ENCODE data around the gene ADI1.

The ADI1 gene

GRCh38 chr2:3479430-3480320 is 39.7 kb downstream of the ADI1 start:
- DNase-seq: no peak

- DNase-seq: no peak
Measured at GRCh38 chr2:3478846-3479385, 40.4 kb downstream of the ADI1 start.

DNA sequence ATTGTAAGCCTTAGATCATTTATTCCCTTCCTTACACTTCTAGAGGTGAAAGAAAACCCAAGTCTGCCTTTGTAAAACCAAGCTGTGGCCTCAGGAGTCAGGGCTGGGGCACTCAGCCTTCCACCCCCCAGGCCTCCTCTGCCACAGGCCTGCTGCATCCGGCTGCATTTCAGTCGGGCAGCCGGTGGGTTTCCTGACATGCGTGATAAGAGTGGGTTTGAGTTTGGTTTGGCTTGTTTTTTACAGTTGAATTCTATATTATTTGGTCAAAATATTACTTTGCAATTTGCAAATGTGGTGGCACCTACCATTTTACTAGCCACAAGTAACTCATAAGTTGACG is 42.4 kb downstream of the ADI1 start:
- no peak for DNase-seq

DNA sequence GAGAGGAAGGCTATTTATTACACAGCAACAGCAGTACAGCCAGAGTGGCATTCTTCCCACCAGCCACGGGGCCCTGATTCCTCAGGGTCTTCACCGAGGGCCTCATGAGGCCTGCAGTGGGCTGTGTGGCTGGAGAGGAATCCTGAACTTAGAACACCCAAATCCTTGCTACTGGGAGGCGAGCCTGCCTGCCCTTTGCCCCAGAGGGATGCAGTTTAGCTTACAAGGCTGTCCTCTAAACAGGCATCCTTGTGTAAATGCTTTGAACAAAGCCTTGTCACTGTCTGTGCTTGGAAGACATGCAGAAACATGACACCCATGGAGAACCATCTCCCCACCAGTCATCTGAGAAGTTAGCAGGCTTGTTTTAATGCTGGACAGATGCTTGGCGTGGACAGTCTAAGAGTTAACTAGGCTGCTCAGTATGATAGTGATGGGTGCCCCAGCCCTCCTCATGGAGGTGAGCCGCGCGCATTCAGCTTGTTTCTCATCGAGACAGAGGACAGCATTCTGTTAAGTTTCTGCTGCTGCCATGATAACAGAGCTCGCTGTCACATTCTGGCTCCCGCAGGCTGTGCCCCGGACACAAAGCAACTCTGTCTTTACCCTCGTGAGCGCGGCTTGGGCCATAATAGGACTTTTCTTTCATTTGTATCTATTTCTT is 42.9 kb downstream of the ADI1 start:
- peak; percentile 78 for DNase-seq

DNA sequence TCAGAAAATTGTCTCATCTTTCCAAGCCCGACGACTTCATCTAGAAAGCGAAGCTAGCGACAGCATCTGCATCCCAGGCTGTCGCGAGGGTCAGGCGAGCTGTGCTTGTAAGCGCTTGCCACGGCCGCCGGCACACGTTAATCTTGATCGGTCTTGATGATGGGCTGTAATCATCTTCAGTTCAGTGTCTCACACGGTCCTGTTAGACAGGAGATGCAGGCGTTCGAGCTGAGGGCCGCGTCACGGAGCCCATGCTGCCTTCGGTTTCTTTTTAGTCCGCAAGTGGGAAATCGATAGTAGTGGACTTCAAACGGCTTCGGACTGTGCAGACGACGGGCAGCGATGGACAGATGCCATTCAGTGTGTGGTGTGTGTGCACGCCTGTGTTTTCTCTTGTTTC is 43.6 kb downstream of the ADI1 start:
- DNase-seq: no peak

GRCh38 chr2:3472966-3473365 is 46.4 kb downstream of the ADI1 start:
- DNase-seq: no peak

GRCh38 chr2:3472296-3472695 is 47.0 kb downstream of the ADI1 start:
- no peak for DNase-seq

GRCh38 chr2:3470856-3471737 is 48.2 kb downstream of the ADI1 start:
- no peak for DNase-seq

GRCh38 chr2:3470166-3470651 is 49.1 kb downstream of the ADI1 start:
- peak; percentile 51 for DNase-seq

- DNase-seq: no peak
Measured at GRCh38 chr2:3469486-3469885, 49.8 kb downstream of the ADI1 start.

DNA sequence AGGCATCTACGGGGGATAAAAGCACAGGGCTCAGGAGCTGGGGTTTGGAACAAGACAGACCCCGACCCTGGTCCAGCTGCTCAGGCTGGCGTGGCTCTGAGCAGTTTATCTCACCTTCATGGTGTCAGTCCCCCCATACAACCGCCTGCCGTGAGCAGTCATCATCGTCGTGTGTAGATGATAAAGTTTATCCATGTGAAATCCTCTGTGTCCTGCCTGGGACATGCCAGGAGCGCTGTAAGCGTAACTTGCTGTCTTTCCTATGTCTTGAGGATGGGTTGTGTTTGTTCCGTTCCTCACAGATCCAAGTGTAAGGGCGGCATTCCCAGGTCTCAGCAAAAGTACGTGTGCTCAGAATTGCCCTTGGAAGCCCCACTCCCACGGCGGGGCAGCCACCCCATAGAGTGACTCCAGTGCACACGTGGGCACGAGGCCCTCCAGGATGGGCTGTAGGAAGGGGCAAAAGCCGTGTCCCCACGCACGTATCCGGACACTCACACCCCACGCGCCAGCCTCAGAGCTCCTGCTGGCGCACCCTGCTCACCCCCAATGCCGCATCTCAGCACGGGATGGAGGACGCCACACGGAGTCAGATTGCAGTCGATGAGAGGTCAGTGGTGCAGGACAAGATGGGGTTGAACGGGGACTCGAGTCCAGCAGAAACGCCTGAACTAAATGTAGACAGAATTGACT is 50.9 kb downstream of the ADI1 start:
- DNase-seq: no peak

DNA sequence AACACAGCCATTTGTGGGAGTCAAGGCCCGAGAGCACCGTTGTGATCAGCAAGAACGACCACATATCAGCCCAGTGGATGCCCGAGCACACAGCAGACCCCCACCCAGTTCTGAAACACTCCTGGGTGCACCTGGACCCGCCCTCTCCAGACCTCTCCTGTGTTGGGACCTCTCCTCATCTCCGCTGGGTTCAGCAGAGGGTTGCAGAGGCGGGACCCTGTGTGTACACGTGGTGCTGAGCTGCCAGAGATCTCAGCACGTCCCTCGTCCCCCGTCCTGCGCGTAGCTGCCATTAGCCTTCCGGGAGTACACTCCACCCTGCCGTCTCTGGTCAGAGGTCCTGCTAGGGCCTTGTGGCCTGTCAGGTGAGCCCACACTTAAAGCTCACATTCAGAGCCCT is 51.7 kb downstream of the ADI1 start:
- no peak for DNase-seq

GRCh38 chr2:3466966-3467365 is 52.4 kb downstream of the ADI1 start:
- DNase-seq: no peak

- DNase-seq: no peak
Measured at GRCh38 chr2:3466482-3466863, 52.9 kb downstream of the ADI1 start.

DNA sequence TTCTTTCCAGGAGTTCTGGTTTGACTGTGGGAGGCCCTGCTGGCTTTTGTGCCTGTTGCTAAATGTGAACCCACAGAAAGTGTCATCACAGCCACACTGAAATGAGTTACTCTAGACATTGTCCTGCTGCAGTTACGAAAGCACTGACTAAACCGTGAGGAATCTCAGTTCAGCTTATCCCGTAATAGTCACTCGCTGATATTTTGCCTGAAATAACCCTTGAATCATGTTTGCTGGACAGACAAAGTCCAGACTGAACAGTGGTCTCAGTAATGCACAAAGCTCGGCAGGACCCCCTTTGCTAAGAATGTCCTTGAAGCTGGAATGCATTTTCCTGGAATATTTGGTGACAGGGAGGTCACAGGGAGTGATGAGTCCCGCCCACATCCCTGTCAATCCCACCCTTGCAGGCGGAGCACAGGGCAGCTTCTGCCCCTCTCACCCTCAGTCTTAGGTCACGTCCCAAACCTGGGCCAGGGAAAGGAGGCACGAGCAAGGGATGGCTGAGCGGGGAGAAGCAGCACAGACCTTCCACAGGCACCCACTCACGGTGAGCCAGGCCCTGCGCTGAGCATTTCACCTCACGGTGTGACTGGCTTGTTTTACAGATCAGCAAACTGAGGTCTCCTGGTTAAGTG is 53.4 kb downstream of the ADI1 start:
- no peak for DNase-seq

- no peak for DNase-seq
Measured at GRCh38 chr2:3465328-3465727, 54.0 kb downstream of the ADI1 start.

DNA sequence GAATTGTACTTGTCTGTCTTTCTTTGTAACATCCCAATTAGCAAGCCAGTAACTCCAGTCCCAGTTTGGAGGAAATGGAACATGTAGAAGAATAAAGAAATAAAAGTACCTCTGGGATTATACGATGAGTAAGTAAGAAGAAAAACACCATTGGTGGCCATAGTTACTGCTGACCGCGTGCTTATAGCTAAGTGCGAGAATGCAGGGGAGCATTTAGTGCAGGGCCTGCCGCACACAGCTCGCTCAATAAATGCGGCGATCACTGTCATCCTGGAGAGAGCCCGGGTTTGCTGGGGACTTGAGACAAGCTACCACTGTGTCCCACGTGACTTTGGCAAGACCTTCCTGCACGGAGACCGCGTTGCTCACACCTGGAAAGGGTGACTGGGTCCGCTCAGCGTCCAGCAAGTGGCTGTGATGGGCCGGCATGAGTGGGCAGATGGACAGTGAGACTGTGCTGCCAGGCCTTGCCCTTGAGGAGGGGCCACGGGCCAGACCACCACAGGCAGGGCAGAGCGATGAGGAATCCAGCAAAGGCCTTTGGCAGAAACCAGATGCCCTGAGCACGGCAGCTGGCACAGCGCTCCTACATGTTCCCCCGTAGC is 54.8 kb downstream of the ADI1 start:
- DNase-seq: no peak

GRCh38 chr2:3463944-3464343 is 55.4 kb downstream of the ADI1 start:
- no peak for DNase-seq

DNA sequence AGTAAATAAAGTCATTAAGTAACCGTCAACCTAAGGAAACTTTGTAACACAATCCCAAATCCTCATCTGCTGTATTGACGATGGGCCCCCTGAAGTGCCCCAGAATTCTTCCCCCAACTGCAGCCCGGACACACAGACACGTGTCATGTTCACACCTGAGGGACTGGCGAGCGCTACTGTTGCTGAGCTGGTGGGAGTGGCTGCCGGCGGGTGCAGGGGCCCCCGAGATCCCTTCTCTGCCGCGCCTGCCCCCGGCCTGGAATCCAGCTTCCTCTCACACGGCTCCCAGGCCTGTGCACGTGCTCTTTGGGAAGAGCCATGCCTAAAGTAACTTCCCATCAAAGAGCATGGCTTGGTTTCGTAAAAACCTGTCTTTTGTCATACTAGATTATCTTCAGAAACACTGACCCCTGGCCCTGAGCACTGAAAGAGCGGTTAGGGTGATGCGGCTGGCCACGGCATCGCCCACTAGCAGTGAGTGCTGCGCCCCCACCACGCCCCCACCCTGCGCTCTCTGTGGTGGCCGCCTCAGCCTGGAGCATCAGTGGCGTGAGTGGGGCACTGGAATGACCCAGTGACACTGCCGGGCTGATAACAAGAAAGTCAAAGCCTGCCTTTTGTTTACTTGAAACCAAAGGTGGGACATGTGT is 56.0 kb downstream of the ADI1 start:
- DNase-seq: no peak

DNA sequence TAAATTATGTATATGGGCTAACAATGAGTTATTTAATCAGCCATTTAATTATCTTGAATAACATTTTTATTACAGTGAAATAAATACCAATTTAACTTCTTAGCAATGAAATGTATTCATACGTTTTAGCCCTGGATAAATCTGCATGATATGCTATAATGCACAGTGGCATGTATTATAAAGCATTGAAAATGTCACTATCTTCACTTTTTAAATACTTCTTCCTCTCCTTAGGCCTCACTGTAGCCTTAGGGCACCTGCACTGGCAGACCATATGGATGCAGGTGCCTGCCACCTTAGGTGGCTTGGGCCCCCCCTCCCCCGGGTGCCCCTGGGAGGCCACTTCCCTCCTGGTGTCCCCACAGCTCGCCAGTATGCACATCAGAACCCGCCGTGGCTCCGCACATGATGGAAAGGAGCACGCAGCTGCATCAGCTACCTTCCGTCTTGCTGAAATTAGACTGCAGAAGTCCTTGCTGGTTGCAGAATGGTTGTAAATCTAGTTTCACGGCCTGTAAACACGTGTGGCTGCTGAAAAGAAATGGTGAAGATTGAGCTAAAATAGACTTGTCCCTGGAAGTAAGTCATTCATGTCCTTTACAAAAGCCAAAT is 56.7 kb downstream of the ADI1 start:
- DNase-seq: no peak
